Stimulated activated CD4-positive, alpha-beta T cell treated with anti-CD3 and anti-CD28 coated beads, Interleukin-2, amount 100 ng/mL, for 48 hours (primary cell): ENCODE data around the gene CDK18.
A peak's percentile ranks its signal among the peaks of the same experiment; 100 is the strongest.

Source experiments
- DNase-seq, 2 donors: peaks; one replicate each; pipeline ENCODE4 v3.0.0-alpha.2; 2020

Gene CDK18

DNA sequence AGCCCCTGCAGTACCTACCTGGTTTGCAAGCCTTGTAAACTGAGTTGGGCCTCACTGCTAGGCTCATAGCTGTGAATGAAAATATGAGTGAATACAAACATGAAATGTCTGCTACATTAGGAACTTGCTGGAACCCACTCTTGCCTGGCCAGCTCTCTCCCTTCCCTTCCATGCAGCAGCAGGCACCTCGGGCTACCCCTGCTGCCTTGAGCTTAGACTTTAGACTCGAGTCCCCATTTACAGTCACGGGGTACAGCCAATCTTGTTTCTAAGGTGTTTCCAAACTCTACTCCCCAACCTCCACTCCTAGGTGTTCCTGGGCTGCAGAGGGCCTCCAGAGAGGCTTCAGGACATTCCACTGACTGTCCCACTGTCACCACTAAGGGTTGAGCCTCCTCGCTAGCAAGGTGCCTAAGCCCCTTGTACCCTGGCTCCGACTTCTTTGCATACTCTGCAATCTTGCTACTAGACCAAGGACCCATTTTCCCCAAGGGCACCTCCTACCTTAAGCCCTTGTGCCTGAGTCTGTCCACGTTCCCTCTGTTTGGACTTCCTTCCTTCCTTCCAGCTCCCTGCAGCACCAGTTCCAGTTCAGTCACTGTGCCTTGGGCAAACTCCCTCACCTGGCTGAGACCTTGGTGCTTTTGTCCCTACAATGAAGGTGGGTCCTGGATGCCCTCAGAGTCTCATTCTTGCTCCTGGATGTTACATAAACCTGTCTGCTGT lies 36.9 kb downstream of the CDK18 start:
- DNase-seq, result no peak

DNA sequence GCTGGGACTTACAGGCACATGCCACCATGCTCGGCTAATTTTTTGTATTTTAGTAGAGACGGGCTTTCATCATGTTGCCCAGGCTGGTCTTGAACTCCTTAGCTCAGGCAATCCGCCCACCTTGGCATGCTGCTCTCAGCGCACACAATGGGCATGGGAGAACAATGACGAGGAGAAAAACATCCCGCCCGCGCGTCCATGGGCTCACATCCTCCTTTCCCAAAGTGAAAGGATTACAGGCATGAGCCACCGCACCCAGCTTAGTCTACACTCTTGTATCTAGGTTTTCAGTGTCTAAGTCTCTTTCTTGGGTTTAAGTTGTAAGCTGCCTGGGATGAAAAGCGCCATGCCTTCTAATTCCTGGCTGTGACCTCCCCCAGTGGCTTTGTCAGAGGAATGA lies 37.9 kb downstream of the CDK18 start:
- no peak for DNase-seq

DNA sequence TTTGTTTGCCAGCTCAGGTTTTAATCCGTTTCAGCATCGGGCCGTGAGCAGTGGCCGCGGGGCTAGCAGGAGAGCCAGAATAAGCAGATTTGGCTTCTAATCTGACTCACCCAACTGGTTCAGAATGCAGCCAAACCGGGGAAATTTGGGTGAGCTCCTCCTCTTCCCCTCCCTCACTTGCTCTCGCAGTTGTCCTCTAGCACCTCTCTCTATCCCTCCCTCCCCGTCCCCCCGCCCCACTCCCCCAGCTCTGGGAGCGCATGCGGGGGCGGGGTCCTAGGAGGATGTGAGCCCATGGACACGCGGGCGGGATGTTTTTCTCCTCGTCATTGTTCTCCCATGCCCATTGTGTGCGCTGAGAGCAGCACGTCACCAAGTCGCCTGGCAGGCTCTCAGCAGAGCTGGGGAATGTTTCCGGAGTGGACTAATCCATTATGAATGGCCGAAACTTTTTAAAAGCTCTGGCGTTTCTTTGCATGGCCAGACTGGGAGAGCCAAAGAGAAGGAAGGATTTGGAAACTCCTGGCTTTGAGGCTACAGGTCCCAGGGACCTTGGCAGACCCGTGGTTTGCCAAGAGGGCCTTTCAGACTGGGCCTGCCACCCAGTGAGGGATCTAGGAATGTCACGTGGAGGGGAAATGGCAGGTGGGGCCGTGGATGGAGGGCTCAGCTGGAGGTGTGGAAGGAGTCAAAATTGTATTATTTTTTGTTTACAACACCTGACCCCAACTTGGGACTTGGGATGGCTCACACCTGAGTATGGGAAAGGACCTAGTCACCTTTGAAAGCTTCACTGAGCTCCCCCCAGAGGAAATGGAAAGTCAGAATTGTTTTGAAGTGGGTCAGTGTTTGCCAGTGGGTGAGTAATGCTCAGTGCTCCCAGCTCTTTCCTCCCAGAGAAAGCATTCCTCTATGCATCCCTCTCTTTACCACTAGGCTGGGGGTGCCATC lies 39.2 kb downstream of the CDK18 start:
- DNase-seq, result peak in 1 of 2 donors; percentile 16

DNA sequence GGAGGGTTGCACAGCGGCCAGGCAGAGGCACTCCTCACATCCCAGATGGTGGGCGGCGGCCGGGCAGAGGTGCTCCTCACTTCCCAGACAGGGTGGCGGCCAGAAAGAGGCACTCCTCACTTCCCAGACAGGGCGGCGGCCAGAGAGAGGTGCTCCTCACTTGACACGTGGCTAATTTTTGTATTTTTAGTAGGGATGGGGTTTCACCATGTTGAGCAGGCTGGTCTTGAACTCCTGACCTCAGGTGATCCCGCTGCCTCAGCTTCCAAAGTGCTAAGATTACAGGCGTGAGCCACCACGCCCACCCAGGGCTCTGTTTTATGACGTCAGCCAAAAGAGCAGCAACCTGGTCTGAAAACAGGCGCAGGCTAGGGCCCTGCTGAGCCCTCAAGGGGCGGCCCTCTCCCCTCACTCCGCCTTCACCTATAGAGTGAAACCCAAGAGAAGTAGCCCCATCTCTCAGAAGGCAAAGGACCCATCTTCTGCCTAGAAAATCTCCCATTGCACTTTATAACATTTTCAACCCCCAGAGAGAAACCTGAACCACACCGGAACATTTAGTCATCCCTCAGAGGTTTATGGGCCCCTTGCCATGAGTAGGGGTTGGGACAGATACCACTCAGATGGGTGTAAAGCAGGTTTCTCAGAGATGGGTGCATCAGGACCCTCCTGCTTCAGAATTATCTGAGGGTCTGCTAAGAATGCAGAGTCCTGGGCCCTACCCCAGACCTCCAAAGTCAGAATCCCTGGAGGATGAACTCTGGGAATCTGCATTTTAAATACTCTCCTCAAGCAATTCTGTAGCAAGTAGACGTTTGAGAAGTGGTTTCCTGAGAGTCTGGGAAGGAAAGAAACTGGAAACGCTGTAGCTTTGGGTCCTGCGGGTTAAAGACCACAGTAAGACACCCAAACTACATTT lies 40.8 kb downstream of the CDK18 start:
- no peak for DNase-seq

DNA sequence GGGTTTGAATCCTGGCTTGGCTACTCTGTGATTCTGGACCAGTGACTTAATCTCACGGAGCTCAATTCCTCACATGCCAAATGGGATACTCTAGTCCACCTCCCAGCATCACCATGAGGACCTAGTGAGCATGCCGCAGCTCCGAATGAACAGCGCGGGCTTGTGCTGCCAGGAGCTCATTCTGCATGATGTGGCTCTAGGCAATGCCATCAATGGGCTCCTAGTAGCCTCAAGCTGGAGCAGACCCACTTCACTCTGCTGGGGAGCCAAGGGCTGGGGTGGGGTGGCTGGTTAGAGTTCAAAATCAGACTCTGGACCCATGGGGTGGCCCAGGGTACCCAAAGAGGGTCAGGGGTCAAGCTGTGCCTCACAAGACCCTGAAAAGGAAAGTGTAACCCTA lies 41.5 kb downstream of the CDK18 start:
- no peak for DNase-seq

DNA sequence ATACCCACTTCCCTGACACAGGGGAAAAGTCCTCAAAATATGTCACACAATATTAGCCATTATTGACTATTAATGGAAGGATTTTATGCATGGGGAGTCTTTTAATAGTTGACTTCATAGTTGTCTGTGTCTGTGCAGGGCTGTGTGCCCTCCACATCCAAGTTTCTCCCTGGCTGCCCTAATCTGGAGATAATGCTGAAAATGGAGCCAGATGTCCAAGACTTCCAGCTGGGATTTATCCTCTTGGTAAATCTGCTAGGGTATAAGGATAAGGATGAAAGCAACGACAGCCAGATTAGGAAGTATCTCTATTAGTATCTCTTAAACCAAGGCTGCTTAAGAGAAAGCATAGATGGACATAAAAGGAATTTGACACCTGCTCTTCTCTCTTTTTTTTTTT lies 42.1 kb downstream of the CDK18 start:
- no peak for DNase-seq

DNA sequence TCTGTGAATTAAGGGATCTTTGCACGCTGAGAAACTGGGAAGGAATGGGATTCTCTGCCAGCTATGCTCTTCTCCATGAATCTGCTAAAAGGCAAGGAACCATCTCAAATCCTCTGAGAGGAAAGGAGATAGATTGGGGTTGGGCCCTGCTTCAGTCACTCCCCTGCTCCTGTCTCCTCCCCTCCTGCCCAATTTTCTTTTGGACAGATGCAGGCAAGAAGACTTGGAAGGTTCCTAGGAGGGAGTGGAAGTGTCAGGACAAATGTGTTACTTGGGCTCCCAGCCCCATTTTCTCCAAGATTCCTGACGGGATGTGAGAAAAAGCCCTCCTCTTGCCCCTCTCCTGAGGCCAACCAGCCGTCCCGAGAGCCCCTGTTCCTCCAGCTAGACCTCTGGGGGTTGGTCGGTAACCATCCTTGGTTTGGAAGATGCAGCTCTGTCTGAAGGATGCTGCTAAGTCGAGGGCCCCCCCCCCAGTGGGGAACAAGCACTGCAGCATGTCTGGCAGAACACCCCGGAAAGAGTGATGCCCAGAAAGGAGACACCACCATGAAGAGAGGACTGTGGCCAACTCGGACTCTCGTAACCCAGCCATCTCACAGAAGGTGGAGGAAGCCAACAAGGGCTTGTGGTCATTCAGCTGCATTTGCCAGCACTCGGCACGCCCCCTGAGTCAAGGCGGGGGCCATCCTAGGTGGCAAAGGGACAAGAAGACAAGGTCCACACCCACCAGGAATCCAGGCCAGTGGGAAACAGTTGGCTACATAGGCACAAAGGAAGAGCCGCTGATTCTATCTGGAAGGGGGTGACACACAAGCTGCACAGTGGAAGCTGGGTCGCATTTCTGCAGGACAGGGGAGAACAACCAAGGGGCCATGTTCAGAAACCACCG lies 43.7 kb downstream of the CDK18 start:
- no peak for DNase-seq

DNA sequence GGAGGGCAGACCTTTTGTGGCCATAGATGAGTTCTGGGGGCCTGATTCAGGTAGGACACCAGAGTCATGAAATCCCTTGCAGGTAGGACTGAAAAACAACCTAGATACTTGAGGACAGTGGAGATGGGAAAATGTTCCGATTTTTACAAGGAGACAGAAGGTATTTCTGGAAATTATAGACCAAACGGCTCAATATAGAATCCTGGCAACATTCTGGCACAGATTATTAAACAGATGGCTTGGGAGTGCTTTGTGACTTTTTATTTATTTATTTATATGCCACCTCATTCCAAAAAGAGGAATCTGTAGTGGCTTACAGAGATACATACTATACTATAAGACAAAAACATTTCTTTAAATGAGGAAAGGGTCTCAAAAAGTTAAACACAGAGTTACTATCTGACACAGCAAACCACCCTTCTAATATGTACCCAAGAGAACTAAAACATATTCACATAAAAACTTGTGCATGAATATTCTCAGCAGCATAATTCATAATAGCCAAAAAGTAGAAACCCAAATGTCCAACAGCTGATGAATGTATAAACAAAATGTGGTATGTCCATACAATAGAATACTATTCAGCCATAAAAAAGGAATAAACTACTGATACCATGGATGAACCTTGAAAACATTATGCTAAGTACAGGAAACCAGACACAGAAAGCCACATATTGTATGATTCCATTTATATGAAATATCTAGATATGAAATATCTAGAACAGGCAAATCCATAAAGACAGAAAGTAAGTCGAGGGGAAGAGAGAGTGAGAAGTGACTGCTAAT lies 49.8 kb downstream of the CDK18 start:
- no peak for DNase-seq

DNA sequence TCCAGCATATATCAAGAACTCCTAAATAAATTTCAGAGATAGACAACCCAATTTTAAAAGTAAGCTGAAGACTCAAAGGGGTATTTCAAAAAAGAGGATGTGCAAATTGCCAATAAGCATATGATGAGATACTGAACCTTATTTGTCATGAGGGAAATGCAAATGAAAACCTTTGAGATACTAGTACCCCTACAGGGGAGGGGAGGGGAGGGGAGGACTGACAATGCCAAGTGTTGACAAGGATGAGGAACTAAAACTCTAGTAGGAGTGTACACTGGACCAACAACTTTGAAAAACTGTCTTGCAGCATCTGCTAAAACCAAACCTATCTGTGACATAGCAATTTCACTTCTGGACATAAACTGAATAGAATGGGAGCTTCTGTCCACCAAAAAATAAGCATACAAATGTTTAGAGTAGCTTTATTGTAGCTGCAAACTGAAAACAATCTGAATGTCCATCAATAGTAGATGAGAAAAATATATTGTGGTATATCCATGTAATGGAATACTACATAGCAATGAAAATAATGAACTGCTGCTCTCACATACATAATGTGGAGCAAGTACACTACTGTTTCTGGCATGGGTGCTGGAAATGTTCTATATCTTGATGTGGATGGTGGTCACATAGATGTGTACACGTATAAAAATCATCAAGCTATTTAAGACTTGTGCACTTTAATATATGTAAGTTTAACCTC lies 57.2 kb downstream of the CDK18 start:
- DNase-seq, result no peak

DNA sequence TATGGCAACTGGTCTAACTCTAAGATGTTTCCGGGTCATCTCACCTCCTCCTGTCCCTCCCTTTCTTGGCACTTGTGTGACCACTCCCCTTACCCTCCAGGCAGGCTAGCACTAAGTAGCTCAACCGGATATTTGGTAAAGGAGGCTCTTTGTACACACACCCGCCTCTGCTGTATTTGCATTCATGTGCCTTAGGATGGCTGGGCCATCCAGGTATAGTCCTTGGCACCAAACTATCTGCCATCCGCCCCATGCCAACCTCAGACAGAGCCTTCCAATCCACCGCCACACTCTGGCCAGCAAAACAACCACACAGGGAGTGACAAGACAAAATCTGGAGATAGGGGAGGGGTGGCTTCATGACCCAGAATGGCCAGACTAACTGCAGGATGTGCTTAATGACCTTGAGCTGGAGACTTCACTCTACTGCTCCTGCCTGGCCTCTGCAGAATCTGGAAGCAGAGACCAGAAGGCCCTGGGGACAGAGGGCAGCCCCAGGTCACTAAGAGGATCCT lies 59.5 kb downstream of the CDK18 start:
- DNase-seq, result no peak

DNA sequence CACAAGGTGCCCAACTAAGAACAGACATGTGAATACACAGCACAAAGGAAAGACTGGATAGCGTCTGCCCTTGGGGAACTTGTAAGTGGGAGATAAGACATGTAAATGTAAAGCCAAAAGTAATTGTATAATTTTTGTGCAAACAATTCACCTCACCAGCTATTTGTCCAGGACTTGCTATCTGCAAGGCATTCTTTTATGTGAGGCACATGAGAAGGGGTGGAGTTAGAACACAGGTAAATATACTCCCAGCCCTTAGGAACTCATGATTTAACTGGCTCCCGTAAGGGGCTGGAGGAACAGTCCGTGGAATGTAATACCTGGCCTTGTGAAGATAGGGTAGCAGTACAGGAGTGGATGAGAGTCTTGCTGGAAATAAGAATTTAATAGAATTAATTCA lies 61.3 kb downstream of the CDK18 start:
- DNase-seq, result no peak

DNA sequence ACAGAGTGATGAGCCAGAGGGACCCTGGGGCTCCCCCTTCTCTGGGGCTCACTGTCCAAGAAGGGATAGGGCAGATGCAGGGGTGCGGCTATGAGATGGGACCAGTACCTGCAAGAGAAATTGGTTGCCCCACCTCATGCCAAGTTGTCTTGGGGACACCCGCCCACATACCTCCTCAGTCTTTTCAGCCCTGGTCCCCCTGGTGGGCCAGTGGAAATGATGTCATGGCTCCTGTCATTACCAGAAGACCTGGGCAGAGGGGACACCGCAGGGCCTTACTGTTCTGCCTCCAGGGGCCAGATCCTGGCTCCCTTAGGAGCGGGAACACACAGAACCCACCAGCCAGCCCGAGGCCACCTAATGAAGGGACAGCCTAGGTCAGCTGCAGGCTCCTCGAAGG lies 63.2 kb downstream of the CDK18 start:
- DNase-seq, result no peak

DNA sequence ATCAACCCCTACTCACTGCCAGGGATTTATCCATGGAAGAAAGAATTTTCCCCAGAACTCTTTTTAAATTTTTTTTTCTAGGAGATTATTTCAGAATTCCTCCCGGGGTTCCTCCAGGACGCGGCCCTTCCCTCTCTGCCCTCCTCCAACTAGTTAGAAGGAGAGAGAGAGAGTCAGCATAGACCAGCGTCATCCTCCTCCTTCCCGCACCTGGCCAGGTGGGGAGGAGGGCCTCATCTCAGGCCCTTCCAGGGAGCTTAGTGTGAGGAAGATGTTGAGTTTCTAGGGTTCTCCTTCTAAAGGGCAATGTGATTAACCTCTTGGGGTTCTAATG lies 63.6 kb downstream of the CDK18 start:
- DNase-seq, result no peak

DNA sequence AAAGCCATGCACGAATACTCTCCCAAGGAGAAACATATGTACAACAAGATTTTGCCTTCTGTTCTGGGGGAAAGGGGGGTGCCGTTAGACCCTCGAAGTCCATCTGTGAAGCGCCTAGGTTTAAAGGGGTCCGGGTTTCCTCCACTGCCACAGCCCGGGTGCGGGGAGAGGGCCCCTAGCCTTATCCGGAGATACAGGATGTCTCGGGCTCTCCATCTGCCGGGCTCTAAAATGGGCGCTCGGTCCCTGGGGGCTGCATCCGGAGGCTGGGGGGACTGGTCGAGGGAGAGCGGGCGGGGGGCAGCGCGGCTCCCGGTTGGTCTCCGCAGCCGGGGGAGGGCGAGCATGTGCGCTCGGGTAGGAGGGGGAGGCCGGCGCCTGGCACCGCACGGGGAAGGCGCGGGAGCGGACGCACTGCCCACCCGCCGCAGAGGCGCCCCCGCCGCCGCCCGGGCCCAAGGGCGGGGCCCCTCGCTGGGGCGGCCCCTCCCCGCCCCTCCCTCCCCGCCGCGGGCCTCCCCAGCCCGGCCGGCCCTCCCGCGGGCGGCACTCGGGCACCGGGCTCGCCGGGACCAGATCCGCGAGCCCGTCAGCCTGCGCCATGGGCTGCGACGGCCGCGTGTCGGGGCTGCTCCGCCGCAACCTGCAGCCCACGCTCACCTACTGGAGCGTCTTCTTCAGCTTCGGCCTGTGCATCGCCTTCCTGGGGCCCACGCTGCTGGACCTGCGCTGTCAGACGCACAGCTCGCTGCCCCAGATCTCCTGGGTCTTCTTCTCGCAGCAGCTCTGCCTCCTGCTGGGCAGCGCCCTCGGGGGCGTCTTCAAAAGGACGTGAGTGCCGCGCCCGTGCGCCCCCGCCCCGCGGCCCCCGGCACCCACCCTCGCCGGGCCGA lies 64.2 kb downstream of the CDK18 start:
- DNase-seq, result no peak

DNA sequence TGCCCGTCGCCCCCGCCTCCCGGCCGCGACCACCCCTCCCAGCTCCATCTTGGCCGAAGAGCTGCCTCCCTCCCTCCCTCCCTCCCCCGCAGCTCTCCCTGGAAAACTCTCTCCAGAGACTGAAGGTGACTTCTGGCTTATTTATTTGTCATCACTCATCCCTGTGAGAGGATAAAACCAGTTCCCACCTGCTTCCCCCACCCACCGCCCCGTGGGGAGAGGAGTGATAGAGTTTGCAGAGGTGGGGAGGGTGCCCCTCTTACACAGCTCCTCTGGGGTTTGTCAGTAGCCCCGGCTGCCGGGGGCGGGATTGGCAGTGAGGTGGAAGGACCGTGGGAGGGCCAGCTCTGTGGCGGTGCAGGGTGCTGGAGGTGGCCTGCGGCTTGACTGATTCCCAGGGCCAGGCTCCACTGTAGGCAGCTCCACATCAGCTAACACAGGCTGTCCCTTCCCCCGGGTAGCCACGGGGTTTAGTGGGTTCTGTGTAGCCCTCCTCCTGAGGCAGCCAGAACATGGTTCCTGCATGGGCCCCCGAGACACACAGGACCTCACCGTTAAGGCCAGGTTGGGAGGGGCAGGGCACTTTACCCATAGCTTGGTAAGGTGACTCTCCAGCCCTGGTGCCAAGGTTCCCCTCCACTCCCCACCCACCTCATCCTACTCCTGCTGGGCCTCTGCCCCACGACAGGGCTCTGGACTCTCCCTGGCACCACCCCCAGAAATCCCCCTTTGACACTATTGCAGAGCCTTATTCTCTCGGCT lies 65.1 kb downstream of the CDK18 start:
- no peak for DNase-seq

DNA sequence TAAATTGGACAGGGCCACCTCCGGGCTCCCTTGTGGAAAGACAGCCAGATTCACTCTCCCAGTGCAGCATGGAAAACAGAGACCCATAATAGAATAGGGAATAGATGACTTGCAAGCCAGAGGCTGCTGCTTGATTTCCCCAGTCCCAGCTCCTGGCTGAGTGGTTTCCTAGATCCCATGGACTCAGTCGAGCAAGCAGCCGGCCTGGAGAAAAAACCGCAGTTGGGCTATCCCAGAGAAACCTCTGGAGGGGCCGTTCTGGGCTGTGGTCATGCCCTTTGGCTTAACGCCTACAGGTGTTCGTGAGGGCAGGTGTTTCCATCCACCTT lies 65.7 kb downstream of the CDK18 start:
- DNase-seq, result no peak

DNA sequence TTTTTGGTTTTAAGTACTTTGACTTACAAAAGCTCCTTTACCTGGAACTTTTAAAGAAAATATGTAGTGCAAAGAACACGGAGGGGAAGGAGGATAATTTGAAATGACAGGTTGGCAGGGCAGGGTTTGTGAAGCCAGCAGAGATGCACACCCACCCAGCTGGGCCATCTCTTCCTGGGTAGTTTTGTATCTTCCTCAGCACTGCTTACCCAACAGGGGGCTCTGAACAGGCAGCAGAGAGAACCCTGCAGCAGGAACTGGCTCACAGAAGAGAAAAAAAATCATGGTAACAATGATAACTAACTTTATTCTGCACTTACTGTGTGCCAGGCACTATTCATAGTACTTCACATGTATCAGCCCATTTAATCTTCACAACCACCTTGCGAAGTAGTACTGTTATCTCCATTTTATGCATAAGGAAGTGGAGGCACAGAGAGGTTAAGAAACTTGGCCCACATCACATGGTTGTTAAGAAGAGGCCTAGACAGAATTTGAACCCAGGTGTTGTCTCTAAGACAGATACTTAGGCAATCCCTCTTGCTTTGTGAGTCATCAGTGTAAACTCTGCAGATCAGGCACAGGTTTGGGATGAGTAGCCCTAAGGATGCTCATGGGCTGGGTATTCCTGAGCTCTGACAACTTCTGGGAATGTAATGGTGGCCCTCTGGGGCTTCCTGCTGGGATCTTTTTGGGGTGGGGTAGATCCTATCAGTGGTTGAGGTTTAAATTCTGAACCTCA lies 66.5 kb downstream of the CDK18 start:
- DNase-seq, result no peak

DNA sequence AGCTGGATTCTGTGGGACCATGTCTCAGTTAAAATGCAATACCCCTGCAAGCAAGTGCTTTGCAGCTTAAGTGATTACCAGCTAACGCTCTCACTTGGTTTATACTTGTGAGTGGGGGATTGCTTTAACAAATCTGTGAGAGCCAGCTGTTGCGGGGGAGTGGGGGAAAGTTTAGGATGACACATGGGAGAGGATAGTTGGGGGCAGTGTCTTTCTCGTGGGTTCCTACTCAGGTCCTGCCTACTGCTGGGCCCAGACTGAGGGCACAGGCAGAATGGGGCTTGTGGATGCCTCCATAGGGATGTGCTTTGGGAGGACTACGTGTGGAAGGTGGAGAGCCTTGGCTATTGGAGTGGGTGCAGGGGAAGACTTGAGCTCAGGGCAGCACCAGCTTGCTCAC lies 67.3 kb downstream of the CDK18 start:
- no peak for DNase-seq
